CD4-positive, alpha-beta T cell treated with Interleukin-1 beta for 1 hour (primary cell): ENCODE data around the gene NR1H3.
"Not testable (repeated sequence)": the region's sequence is repeated elsewhere in the genome, so short reads cannot be mapped to it uniquely, and the experiment has no call there.

Experiments used
- DNase-seq, 2 donors: peaks; one replicate each; pipeline ENCODE4 v3.0.0-alpha.2; 2020 to 2022

NR1H3 gene

GRCh38 chr11:47257517-47258316 is at the start of gene NR1H3:
Gene NR1H3, plus strand, starts transcription at chr11:47257996. Its CDS starts 1,221 bp downstream, at chr11:47259217.
- DNase-seq, result peak in 1 of 2 donors; percentile 19

DNA sequence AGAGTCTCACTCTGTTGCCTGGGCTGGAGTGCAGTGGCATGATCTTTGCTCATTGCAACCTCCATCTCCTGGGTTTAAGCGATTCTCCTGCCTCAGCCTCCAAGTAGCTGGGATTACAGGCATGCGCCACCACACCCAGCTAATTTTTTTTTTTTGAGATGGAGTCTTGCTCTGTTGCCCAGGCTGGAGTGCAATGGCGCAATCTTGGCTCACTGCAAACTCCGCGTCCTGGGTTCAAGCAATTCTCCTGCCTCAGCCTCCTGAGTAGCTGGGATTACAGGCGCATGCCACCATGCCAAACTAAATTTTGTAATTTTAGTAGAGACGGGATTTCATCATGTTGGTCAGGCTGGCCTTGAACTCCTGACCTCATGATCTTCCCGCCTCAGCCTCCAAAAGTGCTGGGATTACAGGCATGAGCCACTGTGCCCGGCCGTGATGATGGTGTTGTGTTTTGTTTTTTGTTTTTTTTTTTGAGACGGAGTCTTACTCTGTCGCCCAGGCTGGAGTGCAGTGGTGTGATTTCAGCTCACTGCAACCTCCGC is 49.7 kb upstream of the NR1H3 start:
- not testable (repeated sequence) for DNase-seq

GRCh38 chr11:47208628-47209027 is 49.2 kb upstream of the NR1H3 start:
- no peak for DNase-seq

GRCh38 chr11:47212938-47213337 is 44.9 kb upstream of the NR1H3 start:
- DNase-seq, result no peak

- peak; percentile 85 to 86 for DNase-seq
Observed at GRCh38 chr11:47213950-47214565, 43.7 kb upstream of the NR1H3 start.

- no peak for DNase-seq
Observed at GRCh38 chr11:47215366-47215910, 42.4 kb upstream of the NR1H3 start.

GRCh38 chr11:47216121-47216798 is 41.5 kb upstream of the NR1H3 start:
- DNase-seq, result peak; percentile 27 to 40

GRCh38 chr11:47220401-47220821 is 37.4 kb upstream of the NR1H3 start:
- no peak for DNase-seq

DNA sequence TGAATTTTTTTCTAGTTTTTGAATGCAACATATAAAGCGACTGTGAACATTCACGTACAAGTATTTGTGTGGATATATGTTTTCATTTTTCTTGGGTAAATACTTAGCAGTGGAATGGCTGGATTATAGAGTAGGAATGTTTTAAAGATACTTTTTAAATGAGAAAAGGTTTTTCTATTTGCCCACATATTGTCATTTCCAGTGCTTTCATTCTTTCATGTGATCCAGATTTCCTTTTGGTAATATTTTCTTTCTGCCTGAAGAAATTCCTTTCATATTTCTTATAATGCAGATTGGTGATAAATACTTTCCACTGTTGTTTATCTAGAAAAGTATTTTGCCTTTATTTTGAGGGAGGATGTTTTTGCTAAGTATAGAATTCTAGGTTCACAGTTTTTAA is 35.1 kb upstream of the NR1H3 start:
- no peak for DNase-seq

GRCh38 chr11:47225552-47226400 is 32.0 kb upstream of the NR1H3 start:
- DNase-seq, result no peak

- no peak for DNase-seq
Observed at GRCh38 chr11:47229161-47229560, 28.6 kb upstream of the NR1H3 start.

GRCh38 chr11:47233051-47233450 is 24.7 kb upstream of the NR1H3 start:
- DNase-seq, result no peak

DNA sequence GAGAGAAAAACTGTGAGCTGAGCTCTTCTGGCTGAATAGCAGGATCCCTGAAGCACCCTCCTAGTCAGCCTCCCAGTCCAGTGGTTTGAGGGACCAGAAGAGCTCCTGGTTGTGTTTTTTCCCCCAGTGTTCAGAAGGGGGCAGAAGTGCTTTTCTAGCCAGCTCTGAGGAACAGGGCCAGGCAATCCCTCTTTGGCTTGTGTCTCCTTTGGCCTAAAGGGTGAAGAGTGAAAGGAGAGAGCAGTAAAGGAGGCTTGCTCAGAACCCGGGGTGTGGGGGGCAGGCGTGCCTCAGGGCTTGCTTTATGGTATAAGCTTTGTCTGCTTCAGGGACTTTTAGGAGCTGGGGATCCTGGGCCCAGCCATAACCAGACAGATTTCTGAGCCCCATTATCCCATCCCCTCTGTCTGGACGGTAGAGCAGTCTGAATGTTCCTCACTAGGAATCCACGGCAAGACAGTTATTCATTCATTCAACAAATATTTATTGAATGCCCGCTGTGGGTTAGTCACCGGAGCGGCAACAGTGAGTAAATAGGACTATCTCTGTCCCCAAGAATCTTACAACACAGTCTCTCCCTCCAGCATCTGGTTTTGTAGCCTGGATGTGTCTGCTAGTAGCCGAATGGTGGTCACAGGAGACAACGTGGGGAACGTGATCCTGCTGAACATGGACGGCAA is 23.7 kb upstream of the NR1H3 start:
- peak; percentile 4 to 36 for DNase-seq

DNA sequence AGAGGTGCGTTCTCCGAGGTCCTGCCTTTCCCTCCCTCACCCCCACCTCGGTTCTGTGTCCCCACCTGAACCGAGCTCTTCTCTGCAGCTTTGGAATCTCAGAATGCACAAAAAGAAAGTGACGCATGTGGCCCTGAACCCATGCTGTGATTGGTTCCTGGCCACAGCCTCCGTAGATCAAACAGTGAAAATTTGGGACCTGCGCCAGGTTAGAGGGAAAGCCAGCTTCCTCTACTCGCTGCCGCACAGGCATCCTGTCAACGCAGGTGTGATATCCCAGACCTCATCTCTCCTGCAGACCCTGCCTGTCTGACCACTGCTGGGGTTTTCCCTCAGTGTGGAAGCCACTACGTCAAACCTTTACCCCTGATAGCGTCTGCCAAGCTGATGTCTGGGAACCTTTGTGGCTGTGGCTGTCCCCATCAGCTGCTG is 23.1 kb upstream of the NR1H3 start:
- DNase-seq, result peak; percentile 77 to 81

GRCh38 chr11:47235163-47235562 is 22.6 kb upstream of the NR1H3 start:
- DNase-seq, result no peak

GRCh38 chr11:47236482-47236881 is 21.3 kb upstream of the NR1H3 start:
- no peak for DNase-seq

DNA sequence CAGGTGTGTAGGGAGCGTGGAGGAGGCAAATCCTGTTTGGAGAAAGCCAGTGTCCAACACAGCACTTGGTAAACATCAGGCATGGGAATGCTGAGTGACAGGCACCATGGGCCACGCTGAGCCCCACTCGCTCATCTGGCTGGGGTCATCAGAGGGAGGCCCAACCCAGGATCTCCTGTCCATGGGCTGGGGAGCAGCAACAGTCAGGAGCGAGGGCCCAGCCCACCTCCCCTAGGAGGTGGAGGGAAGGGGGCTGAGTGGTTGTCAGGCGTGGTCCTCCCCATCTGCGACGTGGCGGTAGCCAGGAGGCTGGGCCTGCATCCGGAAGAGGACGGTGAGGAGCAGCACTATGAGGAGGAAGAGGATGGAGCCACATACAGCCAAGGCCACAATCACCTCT is 17.9 kb upstream of the NR1H3 start:
- no peak for DNase-seq

GRCh38 chr11:47241841-47242301 is 15.9 kb upstream of the NR1H3 start:
- DNase-seq, result no peak

DNA sequence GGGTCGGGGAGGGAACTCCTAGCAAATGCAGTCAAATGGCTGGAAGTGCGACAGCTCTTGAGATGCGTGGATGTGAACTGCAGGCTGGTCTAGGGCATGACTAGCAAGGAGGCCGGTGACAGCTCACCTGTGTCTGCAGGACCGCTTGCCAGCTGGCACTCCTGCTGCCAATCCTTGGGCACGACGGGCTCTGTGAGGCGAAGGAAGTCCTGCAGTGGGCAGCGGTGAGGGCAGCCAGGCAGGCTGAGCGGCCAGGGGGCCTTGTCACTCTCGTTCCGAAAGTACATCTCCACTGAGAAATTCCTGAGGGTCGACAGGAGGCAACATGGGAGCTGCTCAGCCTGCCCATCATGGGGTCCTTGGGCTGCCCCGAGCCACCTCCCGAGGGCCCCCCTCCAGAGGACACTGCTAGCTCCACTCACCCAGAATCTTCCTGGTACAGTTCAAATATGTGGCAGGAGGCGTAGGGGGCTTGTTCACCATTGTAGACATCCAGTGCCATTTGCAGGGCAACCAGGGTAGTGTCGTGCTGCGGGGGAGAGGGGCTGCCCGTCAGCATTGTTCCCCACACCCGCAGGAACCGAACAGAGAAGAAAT is 15.1 kb upstream of the NR1H3 start:
- DNase-seq, result no peak

DNA sequence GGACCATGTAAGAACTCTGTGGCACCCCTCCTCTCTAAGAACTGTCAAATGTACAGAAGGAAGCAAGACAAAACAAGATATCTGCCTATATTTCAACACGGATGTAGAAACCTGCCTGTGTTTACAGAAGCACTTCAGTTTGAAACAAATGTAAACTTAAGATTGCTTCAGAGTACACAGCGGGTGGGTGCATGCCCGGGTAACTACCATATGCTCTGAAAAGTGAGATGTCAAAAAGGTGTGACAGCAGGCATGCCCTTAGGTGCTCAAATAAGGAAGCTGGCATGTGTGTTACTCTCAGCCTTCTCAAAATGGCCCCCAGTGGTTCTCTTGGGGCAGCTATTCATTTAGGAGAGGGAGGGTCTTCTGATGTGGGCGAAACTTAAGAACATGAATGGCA is 14.3 kb upstream of the NR1H3 start:
- DNase-seq, result no peak
